Erythroblast (primary cell): ENCODE data around the gene TMCC3.

ENCODE experiments used
- GATA1 ChIP-seq: IDR thresholded peaks from 2 replicates; pipeline ENCODE4 v1.6.1; 2011; ENCODE audit warnings: low read depth, mild to moderate bottlenecking, control low read depth, low read length, moderate library complexity
- POLR2A ChIP-seq: IDR thresholded peaks from 2 replicates; pipeline ENCODE4 v1.6.1; 2011; ENCODE audit warnings: mild to moderate bottlenecking, low read length

DNA sequence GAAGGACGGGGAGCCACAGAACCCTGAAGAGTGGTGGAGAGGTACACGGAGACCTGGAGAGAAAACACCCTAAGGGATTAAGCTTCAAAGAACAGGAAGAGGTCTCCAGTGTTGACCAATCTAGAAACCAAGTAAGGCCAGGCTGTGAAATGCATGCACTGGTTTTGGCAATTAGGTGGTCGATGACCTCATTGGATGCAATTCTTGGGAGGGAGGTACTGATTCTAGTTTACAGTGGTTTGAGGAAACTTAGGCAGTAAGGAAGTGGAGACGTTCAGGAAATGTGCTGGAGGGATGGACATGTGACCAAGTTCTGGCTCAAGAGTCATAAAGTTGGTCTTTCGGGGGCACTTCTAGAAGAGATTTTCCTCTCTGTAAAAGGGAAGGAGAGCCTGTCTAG is 99.4 kb downstream of the TMCC3 start:
- TF ChIP-seq POLR2A (no peak), GATA1 (no peak)
